Fibroblast of lung (primary cell): ENCODE data around the gene CTBP2. TPM values are rescaled to one million over a fixed set of nuclear protein-coding genes. Genes with fewer than 3 reads are reported as not detected.

Source experiments
- DNase-seq, 2 donors: peaks; one replicate each; pipeline versions ENCODE4 v3.0.0 to v3.0.0-alpha.2; 2010; ENCODE audit warnings: low read depth in 2 of 2
- H2AFZ ChIP-seq: 2 replicates; pipeline ENCODE4 v1.5.1; 2012; ENCODE audit warnings: low read length, control low read depth, inconsistent platforms
- H3K27ac ChIP-seq: 2 replicates; pipeline ENCODE4 v1.5.1; 2011; ENCODE audit warnings: low read length, control low read depth; ENCODE audit not compliant: insufficient read depth
- H3K27me3 ChIP-seq: 2 replicates; pipeline ENCODE4 v1.5.1; 2011; ENCODE audit warnings: mild to moderate bottlenecking, low read length; ENCODE audit not compliant: control insufficient read depth, insufficient read depth
- H3K36me3 ChIP-seq: 2 replicates; pipeline ENCODE4 v1.5.1; 2011; ENCODE audit warnings: low read length; ENCODE audit not compliant: control insufficient read depth, insufficient read depth
- H3K4me1 ChIP-seq: 2 replicates; pipeline ENCODE4 v1.5.1; 2011; ENCODE audit warnings: low read length; ENCODE audit not compliant: control insufficient read depth, insufficient read depth; ENCODE audit errors: extremely low read depth
- H3K4me2 ChIP-seq: 2 replicates; pipeline ENCODE4 v1.5.1; 2011; ENCODE audit warnings: low read length, control low read depth; ENCODE audit not compliant: insufficient read depth; ENCODE audit errors: extremely low read depth
- H3K4me3 ChIP-seq, 4 experiments: fragments of 200-600 bp in 1 of 4; sonication (generic) in 1 of 4; replicated peaks in 1 of 4; 2 replicates each; pipeline ENCODE4 v1.5.1; 2011 to 2016; ENCODE audit warnings: low read length in 4 of 4, low read depth in 3 of 4, mild to moderate bottlenecking in 3 of 4, control low read depth in 2 of 4, inconsistent platforms in 1 of 4, mixed read lengths in 1 of 4; ENCODE audit not compliant: insufficient read depth in 1 of 4; ENCODE audit errors: control extremely low read depth in 1 of 4
- H3K79me2 ChIP-seq: 2 replicates; pipeline ENCODE4 v1.5.1; 2012; ENCODE audit warnings: mild to moderate bottlenecking, low read length, inconsistent platforms; ENCODE audit not compliant: control insufficient read depth, insufficient read depth
- H3K9ac ChIP-seq: 2 replicates; pipeline ENCODE4 v1.5.1; 2011; ENCODE audit warnings: mild to moderate bottlenecking, low read length, control low read depth; ENCODE audit not compliant: insufficient read depth
- H3K9me3 ChIP-seq: 2 replicates; pipeline ENCODE4 v1.5.1; 2012; ENCODE audit warnings: low read depth, low read length; ENCODE audit not compliant: control insufficient read depth, insufficient read depth
- H4K20me1 ChIP-seq: 2 replicates; pipeline ENCODE4 v1.5.1; 2011; ENCODE audit warnings: low read length; ENCODE audit not compliant: control insufficient read depth, insufficient read depth; ENCODE audit errors: extremely low read depth
- EZH2 ChIP-seq: IDR thresholded peaks from 2 replicates; pipeline ENCODE4 v1.5.1; 2012; ENCODE audit warnings: low read length, control low read depth, mild to moderate bottlenecking; ENCODE audit errors: missing control alignments
- polyA plus RNA-seq, 2 donors: library from polyadenylated mRNA; depleted of rRNA in 1 of 2; stranded (reverse) in 1 of 2; unstranded in 1 of 2; fragments of >200 nt; gene quantifications; 2 replicates each; pipeline ENCODE4 v1.2.1, GENCODE V29; 2011 to 2012; ENCODE audit warnings: missing spikeins in 1 of 2
- total RNA-seq: library from RNA; depleted of rRNA; stranded (reverse); fragments of >200 nt; gene quantifications from 2 replicates; pipeline ENCODE4 v1.2.1, GENCODE V29; 2014
- TF ChIP-seq, protein P1 (sequence below), 2 donors: IDR thresholded peaks in 1 of 2; conservative IDR thresholded peaks in 1 of 2; 1 replicate in 1 of 2; 2 replicates in 1 of 2; pipeline ENCODE4 v1.5.1; 2011 to 2012; ENCODE audit warnings: low read length in 2 of 2, control low read depth in 1 of 2, inconsistent platforms in 1 of 2, low read depth in 1 of 2, mild to moderate bottlenecking in 1 of 2

Gene CTBP2
- total and polyA plus RNA-seq, 2 donors (not counting 1 experiment from before 2014, with no cell fraction given), result 72.1 to 73.3 TPM

DNA sequence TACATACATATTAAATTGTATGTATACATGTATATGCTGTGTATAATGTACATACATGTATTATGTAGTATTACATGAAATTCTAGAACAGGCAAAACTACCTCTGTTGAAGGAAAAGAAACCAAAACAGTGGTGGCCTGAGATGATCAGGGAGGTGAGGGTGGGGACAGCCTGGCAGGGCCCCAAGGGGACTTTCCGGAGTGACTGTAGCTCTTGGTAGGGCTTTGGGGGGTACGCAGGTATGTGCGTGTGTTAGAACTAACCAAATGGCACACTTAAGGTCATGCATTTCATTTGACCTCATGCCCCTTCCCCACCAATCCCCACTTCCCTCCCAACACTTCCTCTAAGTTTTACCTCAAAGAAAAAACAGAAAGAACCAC, 31.3 kb downstream of the CTBP2 start:
- Histone ChIP-seq H3K27ac (no peak overlapping the region), H3K9ac (no peak overlapping the region), H3K27me3 (no peaks in the 10 kb centered on the region), H3K79me2 (peaks cover 90% of the 10 kb centered on the region), H3K4me2 (no peak overlapping the region), H3K4me1 (peaks cover 11% of the 10 kb centered on the region), H3K36me3 (peaks cover 12% of the 10 kb centered on the region), H3K9me3 (no peaks in the 10 kb centered on the region), H4K20me1 (no peaks in the 10 kb centered on the region), H3K4me3 (no peak overlapping the region), H2AFZ (no peak overlapping the region)
- TF ChIP-seq, protein P1, sequence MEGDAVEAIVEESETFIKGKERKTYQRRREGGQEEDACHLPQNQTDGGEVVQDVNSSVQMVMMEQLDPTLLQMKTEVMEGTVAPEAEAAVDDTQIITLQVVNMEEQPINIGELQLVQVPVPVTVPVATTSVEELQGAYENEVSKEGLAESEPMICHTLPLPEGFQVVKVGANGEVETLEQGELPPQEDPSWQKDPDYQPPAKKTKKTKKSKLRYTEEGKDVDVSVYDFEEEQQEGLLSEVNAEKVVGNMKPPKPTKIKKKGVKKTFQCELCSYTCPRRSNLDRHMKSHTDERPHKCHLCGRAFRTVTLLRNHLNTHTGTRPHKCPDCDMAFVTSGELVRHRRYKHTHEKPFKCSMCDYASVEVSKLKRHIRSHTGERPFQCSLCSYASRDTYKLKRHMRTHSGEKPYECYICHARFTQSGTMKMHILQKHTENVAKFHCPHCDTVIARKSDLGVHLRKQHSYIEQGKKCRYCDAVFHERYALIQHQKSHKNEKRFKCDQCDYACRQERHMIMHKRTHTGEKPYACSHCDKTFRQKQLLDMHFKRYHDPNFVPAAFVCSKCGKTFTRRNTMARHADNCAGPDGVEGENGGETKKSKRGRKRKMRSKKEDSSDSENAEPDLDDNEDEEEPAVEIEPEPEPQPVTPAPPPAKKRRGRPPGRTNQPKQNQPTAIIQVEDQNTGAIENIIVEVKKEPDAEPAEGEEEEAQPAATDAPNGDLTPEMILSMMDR (conservative IDR thresholded peaks at IDR 0.05 in 1 of 2, IDR thresholded peaks at IDR 0.05 in 1 of 2; ENCODE audit: low read depth in 1 of 2, low read length in 2 of 2), result no peak
- TF ChIP-seq EZH2, result no peak
- no peak for DNase-seq

DNA sequence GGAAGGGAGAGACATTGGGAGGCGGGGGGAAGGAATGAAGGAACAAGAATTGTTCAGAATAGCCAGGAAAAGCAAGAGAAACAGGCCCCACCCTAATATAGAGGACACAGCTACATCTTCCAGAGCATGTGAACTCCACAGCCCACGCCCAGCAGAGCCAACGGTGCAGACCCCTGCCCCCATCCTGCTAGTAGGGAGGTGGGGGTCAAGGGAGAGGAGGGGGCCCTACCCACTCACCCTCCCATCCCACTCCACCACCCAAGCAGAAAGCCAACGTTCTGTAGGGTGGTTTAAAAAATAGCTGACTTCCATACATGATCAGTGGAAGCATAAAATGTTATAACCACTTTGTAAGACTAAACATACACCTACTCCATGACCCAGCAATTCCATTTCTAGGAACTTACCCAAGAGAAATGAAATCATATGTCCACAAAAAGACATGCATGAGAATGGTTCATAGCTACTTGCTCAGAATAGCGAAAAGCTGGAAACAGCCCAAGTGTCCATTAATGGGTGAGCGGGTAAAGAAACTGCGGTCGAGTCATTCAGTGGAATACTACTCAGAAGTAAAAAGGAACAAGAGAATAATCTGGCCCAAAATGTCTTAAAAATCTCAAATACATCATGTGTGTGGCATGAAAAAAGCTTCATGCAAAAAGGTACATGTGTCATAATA, 31.8 kb downstream of the CTBP2 start:
- no peak overlapping the region for H2AFZ ChIP-seq
- no peak overlapping the region for H3K27ac ChIP-seq
- no peak overlapping the region for H3K4me3 ChIP-seq
- peak in 1 of 2 donors; percentile 35 for DNase-seq
- H3K79me2 ChIP-seq, result peaks cover 90% of the 10 kb centered on the region
- no peaks in the 10 kb centered on the region for H3K9me3 ChIP-seq
- TF ChIP-seq EZH2, result no peak
- TF ChIP-seq, protein P1 (conservative IDR thresholded peaks at IDR 0.05 in 1 of 2, IDR thresholded peaks at IDR 0.05 in 1 of 2; ENCODE audit: low read depth in 1 of 2, low read length in 2 of 2), result no peak
- H3K4me1 ChIP-seq, result peaks cover 13% of the 10 kb centered on the region
- H3K4me2 ChIP-seq, result no peak overlapping the region
- no peaks in the 10 kb centered on the region for H4K20me1 ChIP-seq
- no peak overlapping the region for H3K9ac ChIP-seq
- no peaks in the 10 kb centered on the region for H3K27me3 ChIP-seq
- H3K36me3 ChIP-seq, result peaks cover 12% of the 10 kb centered on the region

DNA sequence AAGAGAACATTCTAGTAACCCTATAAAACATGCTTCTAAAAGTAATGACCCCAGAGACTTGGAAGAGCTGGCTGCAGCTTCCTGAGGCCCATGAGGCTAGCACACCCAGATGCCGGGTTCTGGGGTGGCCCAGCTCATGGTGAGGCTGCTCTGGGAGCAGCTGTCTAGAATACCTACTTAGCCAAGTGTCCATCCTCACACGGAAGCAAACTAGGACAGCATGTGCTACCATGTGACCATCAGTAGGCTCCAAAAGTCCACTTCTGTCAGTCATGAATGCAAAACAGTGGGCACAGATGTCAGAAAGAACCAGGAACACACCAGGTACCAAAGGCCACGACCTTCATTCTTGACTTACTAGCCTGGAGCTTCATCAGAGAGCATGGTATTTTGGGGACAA, 32.4 kb downstream of the CTBP2 start:
- Histone ChIP-seq H3K27me3 (no peaks in the 10 kb centered on the region), H4K20me1 (no peaks in the 10 kb centered on the region), H3K36me3 (peaks cover 10% of the 10 kb centered on the region), H2AFZ (no peak overlapping the region), H3K9ac (no peak overlapping the region), H3K79me2 (peaks cover 90% of the 10 kb centered on the region), H3K9me3 (no peaks in the 10 kb centered on the region), H3K4me3 (no peak overlapping the region), H3K4me2 (no peak overlapping the region), H3K27ac (no peak overlapping the region), H3K4me1 (peaks cover 15% of the 10 kb centered on the region)
- DNase-seq, result no peak
- TF ChIP-seq EZH2, result no peak
- TF ChIP-seq, protein P1 (conservative IDR thresholded peaks at IDR 0.05 in 1 of 2, IDR thresholded peaks at IDR 0.05 in 1 of 2; ENCODE audit: low read depth in 1 of 2, low read length in 2 of 2), result no peak
